Measurements from ENCODE around the gene KCNA4.
"Not testable (repeated sequence)": the region's sequence is repeated elsewhere in the genome, so short reads cannot be mapped to it uniquely, and the experiment has no call there.

Gene KCNA4

DNA sequence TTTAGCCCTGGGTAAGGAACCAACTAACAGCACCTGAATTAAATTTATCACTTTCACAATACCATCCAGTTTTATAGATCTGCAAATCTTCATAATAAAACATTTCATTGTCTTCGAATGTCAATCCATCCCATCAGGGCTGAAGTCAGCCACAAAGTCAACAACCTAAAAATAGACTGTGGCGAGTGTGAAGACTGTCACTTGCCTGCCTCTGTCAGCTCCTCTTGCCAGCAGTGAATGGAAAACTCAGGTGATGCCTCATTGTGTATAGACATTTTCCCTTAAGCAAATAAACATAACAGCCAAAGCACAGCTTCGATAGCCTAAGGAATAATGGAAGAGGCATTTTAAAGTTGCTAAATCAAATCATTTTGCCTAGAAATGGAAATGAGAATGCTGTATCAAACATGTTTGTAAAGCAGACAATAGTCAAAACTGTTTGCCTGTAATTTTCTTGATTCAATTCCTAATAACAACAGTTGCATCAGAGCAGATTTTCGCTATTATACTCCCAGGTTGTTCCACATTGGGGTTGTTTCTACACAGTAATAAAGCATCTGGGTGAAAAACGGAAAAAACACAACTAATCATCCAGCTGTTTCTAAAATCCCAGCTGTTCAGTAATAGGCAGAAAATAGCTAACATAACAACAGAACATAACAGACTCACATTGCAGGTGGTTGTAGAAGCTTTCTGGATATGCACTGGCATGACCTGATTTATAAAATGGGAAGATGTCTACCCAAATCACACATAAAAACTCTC, 15.7 kb downstream of the KCNA4 start:
- DNase-seq (ENCODE audit: low read depth in 2 of 2): no peak

DNA sequence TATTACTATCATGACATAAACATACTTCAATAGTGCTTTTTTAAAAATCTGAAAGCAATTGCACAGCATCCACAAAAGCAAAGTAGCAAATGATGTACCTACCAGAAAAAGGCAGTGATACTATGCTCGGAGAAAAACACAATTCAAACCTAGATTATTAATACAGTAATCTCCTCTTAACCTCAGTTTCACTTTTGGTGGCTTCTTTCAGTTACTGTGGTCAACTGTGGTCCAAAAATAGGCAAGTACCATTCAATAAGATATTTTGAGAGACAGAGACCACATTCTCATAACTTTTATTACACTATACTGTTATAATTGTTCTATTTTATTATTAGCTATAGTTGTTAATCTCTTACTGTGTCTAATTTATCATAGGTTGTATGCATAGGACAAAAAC, 20.8 kb downstream of the KCNA4 start:
- DNase-seq (ENCODE audit: low read depth in 2 of 2): no peak

DNA sequence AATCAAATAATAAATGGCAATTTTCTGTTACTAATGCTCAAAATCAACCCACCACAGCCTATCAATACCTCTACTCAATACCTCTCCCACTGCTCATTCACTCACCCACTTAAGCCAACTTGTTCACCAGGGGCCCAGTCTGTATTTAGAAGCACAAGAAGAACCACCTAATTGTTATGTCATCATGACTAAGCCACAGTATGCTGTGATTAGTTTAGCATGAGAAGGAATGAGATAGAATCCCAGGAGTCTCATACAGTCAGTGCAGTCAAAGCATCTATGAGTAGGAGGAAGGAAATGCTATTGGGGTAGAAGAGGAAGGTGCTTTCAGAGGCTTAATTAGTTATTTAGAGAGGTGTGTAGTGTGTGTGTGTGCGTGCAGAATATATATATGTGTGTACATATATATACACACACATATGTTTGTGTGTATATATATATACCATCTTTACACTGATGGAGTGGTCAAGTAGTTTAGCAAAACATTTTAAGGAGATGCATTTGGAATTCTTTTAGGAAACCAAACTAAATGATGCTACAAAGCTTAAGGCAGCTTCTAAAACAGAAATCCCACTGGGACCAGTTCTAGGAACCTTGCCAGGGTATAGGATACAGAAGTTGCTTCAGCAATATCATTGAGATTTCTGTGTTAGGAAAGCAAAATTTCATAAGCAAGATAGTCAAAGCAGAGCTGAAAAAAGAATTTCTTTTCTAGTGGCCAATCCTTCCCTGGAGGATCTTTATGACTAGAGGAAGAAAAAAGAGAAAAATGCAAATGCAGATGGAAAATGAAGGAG, 27.5 kb downstream of the KCNA4 start:
- no peak for DNase-seq (ENCODE audit: low read depth in 2 of 2)

DNA sequence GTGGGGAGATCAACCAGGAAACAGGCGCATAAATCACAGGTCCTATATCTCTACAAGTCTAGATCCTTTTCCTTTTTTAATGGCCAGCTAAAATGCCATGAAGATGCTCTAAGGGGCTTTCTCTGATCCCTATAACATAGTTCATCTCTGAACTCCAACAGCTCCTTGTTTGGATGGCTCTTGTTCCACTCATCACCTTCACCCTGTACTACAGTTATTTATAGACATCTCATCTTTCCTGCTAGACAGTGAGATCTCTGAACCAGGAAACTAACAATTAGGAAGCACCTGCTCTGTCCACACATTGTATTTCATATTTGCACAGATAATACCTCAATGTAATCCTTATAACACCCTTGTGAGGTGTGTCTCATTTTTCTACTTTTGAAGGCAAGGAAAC, 31.6 kb downstream of the KCNA4 start:
- no peak for DNase-seq (ENCODE audit: low read depth in 2 of 2)

DNA sequence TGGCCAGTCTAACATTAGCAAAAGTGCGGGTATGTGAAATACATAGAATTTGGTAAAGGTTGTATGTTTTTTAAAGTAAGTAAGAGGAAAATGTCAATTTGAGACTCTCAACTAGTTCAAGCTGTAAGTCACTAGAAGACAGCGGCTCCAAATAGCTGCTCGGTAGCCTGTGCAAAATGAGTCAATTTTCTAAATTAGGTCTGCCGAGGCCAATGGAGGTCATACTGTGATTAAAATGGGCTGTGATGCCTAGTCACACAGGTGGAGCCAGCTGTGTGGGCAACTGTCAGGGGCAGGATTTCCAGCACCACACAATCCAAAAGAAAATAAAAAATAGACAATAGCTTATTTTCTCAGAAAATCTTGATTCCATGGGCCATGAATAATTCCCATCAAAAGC, 32.3 kb downstream of the KCNA4 start:
- no peak for DNase-seq (ENCODE audit: low read depth in 2 of 2)

DNA sequence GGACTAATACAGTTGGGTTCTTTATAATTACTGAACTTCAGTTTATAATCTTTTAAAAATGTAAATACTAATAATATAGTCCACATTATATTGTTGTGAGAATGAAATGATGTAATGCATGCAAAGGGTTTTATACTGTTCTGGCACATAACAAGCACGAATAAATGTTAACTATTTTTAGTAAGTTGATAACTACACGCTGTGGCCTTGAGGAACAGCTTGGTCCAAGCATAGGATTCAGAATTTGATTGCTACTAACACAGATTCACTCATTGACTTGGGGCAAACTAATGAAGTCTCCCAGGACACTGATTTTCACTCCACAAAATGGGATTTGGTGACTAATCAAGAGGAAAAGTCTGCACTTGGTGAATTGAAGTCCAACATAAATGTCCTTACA, 38.3 kb downstream of the KCNA4 start:
- DNase-seq (ENCODE audit: low read depth in 2 of 2): no peak

DNA sequence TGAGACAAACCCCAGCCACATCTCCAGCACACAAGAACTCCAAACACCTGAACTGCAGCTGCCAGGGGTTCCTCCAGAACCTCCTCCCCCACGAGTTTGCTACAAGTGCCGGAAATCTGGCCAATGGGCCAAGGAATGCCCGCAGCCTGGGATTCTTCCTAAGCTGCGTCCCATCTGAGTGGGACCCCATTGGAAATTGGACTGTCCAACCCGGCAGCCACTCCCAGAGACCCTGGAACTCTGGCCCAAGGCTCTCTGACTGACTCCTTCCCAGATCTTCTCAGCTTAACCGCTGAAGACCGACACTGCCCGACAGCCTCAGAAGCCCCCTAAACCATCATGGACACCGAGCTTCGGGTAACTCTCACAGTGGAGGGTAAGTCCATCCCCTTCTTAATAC, 41.2 kb downstream of the KCNA4 start:
- DNase-seq (ENCODE audit: low read depth in 2 of 2): not testable (repeated sequence)

DNA sequence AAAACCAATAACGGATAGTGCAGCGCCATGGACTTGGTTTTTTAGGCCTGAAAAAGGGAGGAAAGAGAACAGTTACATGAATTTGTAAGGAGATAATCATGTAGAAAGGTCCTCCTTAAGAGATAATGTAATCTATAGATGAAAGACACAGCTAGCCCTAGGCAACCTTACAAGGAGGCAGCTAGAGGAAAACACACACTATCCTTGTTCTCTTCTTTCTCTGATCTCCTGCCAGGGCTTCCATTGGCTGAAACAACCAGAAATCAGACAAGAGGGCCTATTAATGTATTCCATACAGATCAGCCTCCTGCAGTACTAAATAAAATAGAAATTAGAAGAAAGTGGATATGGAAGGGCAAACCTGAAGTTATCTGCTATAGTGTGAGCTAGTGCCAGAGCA, 53.0 kb downstream of the KCNA4 start:
- DNase-seq (ENCODE audit: low read depth in 2 of 2): no peak

DNA sequence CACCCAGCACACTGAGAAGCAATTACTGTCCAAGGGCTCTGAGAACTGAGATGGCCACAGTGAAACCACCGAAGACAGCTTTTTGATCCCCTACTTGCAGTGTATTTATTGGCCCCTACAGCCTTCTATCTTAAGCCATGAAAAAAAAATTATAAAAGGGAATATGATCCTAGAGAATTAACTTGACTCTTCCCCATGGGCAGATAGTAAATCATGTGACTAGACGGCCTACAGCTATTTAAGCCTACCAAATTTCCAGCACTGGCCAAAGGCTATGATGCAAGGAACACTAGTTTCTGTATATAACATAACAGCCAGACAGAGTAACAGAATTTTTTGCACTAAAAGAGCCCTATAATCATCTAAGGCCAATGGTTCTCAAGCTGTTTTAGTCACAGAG, 53.8 kb downstream of the KCNA4 start:
- DNase-seq (ENCODE audit: low read depth in 2 of 2): no peak

DNA sequence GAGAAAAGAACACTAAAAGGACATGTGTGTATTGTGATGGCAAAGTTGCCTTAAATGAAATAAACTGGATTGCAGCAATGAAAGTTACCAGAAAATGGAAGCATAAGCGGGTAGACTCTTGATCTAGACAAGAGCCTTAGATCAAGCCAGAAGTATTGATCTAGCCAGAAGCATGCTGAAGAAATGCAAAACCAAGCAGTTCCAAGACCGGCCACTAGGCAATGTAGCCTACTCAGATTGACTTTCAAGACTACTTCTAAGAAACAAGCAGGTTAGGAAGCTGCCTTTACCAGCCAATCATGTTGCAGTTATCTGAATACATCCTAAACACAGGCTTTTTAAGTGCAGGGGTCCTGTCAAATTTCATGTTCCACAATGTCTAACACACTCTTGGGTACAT, 54.6 kb downstream of the KCNA4 start:
- DNase-seq (ENCODE audit: low read depth in 2 of 2): no peak
